MG63 (cell line): ENCODE data around the gene NDUFAB1. TPM values are rescaled to one million over a fixed set of nuclear protein-coding genes. Genes with fewer than 3 reads are reported as not detected.
A peak's percentile ranks its signal among the peaks of the same experiment; 100 is the strongest.
"Not testable (repeated sequence)": the region's sequence is repeated elsewhere in the genome, so short reads cannot be mapped to it uniquely, and the experiment has no call there.

Experiments used
- DNase-seq: peaks from one replicate; pipeline ENCODE4 v3.0.0-alpha.2; 2020
- H3K27me3 ChIP-seq: fragments of 250-450 bp; sonication (Bioruptor Pico); 2 replicates; pipeline ENCODE4 v1.5.1; 2020; ENCODE audit warnings: mild to moderate bottlenecking, moderate library complexity
- H3K36me3 ChIP-seq: fragments of 250-450 bp; sonication (Bioruptor Pico); 2 replicates; pipeline ENCODE4 v1.5.1; 2020; ENCODE audit warnings: mild to moderate bottlenecking, moderate library complexity
- H3K4me3 ChIP-seq: fragments of 250-450 bp; sonication (Bioruptor Pico); 2 replicates; pipeline ENCODE4 v1.5.1; 2020; ENCODE audit warnings: mild to moderate bottlenecking, moderate library complexity
- H3K9me3 ChIP-seq: fragments of 250-450 bp; sonication (Bioruptor Pico); 2 replicates; pipeline ENCODE4 v1.5.1; 2020; ENCODE audit warnings: mild to moderate bottlenecking, moderate library complexity
- total RNA-seq: library from RNA; depleted of rRNA; stranded (reverse); fragments of >200 nt; shearing (Covaris generic); gene quantifications from 2 replicates; pipeline ENCODE4 v1.2.3, GENCODE V29; 2014; ENCODE audit warnings: low replicate concordance; rRNA removed

The NDUFAB1 gene
- total RNA-seq, result 103 and 184 TPM in 2 replicates

- DNase-seq, result peak; percentile 93
- H3K36me3 ChIP-seq, result peaks cover 46% of the 10 kb centered on the region
- H3K4me3 ChIP-seq, result peak within 1 kb of the TSS; percentile 90
- no peaks in the 10 kb centered on the region for H3K27me3 ChIP-seq
- no peaks in the 10 kb centered on the region for H3K9me3 ChIP-seq
Observed at GRCh38 chr16:23595951-23596720, at the start of gene NDUFAB1. TSS of gene NDUFAB1 (minus strand) at chr16:23596316. CDS start at chr16:23596290, 26 bp downstream.

- no peak for DNase-seq
- H3K9me3 ChIP-seq, result no peaks in the 10 kb centered on the region
- no peaks in the 10 kb centered on the region for H3K27me3 ChIP-seq
- H3K4me3 ChIP-seq, result peak overlapping the region; percentile 78
- peaks cover 59% of the 10 kb centered on the region for H3K36me3 ChIP-seq
Observed at GRCh38 chr16:23642246-23642774, 46.2 kb upstream of the NDUFAB1 start.

- H3K4me3 ChIP-seq, result peak within 1 kb of the TSS; percentile 78
- peaks cover 55% of the 10 kb centered on the region for H3K36me3 ChIP-seq
- no peaks in the 10 kb centered on the region for H3K9me3 ChIP-seq
- H3K27me3 ChIP-seq, result no peaks in the 10 kb centered on the region
- DNase-seq, result peak; percentile 97
Observed at GRCh38 chr16:23640931-23641765, 45.0 kb upstream of the NDUFAB1 start, which contains the start of the genes DCTN5 and PALB2. TSS of gene DCTN5 (plus strand) at chr16:23641466. CDS start at chr16:23641543, 77 bp downstream. TSS of gene PALB2 (minus strand) at chr16:23641310. CDS start at chr16:23641157, 153 bp downstream.

DNA sequence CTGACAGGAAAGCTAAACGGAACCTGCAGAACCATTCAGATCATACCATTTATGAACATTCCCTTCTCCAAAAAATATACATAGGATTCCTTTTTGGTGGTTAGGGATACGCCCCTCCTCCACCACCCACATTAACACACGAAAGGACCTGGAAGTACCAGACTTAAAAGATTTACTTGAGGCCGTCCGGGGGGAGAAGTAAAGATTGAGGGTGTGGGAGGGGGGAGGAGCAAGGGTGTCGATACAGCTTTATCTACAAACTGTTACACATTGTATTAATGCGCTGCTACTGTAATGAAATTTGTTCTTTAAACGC lies 44.5 kb upstream of the NDUFAB1 start:
- DNase-seq, result no peak
- H3K4me3 ChIP-seq, result peak overlapping the region; percentile 78
- peaks cover 53% of the 10 kb centered on the region for H3K36me3 ChIP-seq
- H3K9me3 ChIP-seq, result no peaks in the 10 kb centered on the region
- H3K27me3 ChIP-seq, result no peaks in the 10 kb centered on the region

DNA sequence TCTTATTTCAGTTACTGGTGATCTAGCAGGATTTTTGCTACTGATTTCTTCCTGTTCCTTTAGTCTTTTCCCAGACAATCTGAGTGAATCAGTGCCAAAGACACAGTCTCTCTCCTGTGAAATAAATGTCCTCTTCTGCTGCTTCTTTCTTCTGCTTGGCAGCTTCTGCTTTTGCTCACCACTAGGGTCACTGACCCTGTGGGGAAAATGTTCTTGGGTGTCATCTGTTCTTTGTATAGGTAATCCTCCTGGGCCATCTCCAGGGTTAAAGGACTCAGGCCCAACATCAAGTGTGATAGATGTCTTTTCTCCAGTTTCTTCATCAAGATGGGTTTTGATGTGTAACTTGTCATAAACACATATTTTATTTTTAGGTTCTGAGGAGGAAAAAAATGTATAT lies 39.8 kb upstream of the NDUFAB1 start:
- Histone ChIP-seq H3K9me3 (no peaks in the 10 kb centered on the region), H3K27me3 (no peaks in the 10 kb centered on the region), H3K4me3 (no peak overlapping the region), H3K36me3 (peaks cover 49% of the 10 kb centered on the region)
- DNase-seq, result no peak

GRCh38 chr16:23634461-23635036 lies 38.4 kb upstream of the NDUFAB1 start:
- DNase-seq, result no peak
- no peaks in the 10 kb centered on the region for H3K27me3 ChIP-seq
- no peaks in the 10 kb centered on the region for H3K9me3 ChIP-seq
- peaks cover 58% of the 10 kb centered on the region for H3K36me3 ChIP-seq
- no peak overlapping the region for H3K4me3 ChIP-seq

DNA sequence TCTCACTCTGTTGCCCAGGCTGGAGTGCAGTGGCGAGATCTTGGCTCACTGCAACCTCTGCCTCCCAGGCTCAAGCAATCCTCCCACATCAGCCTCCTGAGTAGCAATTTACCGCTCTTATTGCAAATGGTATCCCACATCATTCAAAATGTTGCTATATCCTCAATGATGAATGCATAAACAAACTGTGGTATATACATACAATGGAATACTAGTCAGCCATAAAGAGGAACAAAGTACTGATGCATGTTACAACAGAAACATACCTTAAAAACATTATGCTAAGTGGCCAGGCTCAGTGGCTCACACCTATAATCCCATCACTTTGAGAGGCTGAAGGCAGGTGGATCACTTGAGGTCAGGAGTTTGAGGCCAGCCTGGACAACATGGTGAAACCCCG lies 35.8 kb upstream of the NDUFAB1 start:
- H3K27me3 ChIP-seq, H3K9me3 ChIP-seq, H3K4me3 ChIP-seq, DNase-seq: not testable (repeated sequence)
- H3K36me3 ChIP-seq, result peaks cover 62% of the 10 kb centered on the region

DNA sequence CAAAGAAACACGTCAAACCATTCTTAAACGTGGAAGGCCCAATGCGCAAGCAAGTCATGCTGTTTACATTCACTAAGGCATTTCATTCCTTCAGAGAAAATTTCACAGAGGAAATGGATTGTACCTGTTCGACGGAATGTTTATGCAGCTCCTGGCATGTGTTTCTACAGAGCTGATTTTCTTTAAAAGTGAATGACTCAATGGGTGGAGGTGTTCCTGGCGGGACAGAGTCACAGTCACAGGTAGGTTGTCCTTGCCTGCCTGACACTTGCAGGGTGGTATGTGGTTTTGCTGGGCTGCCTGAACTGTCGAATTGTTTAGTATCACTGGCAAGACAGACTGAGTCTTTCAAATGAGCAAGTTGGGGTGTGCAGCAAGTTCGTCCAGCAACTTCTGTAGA lies 33.4 kb upstream of the NDUFAB1 start:
- Histone ChIP-seq H3K27me3 (no peaks in the 10 kb centered on the region), H3K9me3 (no peaks in the 10 kb centered on the region), H3K36me3 (peaks cover 64% of the 10 kb centered on the region), H3K4me3 (no peak overlapping the region)
- no peak for DNase-seq

GRCh38 chr16:23624092-23624491 lies 28.0 kb upstream of the NDUFAB1 start:
- peaks cover 75% of the 10 kb centered on the region for H3K36me3 ChIP-seq
- H3K27me3 ChIP-seq, result no peaks in the 10 kb centered on the region

DNA sequence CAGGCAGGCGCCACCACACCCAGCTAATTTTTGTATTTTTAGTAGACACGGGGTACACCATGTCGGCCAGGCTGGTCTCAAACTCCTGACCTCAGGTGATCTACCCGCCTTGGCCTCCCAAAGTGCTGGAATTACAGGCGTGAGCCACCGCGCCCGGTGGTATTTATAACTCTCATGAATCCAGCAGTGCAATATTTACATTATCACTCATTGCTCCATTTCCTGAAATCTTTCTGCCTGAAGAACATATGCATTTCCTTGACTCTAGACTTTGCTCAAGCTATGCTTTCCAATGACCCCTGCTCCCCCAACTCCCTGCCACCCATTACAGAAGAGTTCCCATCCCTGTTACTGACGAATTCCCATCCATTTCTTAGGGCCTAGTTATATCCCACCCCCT lies 19.7 kb upstream of the NDUFAB1 start:
- H3K4me3 ChIP-seq, result no peak overlapping the region
- no peak for DNase-seq
- H3K36me3 ChIP-seq, result peaks cover 65% of the 10 kb centered on the region

More at GRCh38 chr16:23624092-23624491, 28.0 kb upstream of the NDUFAB1 start:
- no peak for DNase-seq
- H3K9me3 ChIP-seq, result no peaks in the 10 kb centered on the region
- H3K4me3 ChIP-seq, result no peak overlapping the region

GRCh38 chr16:23611936-23612335 lies 15.8 kb upstream of the NDUFAB1 start:
- Histone ChIP-seq H3K4me3 (no peak overlapping the region), H3K27me3 (no peaks in the 10 kb centered on the region), H3K36me3 (peaks cover 52% of the 10 kb centered on the region), H3K9me3 (no peaks in the 10 kb centered on the region)
- no peak for DNase-seq

More for the DNA sequence above, 19.7 kb upstream of the NDUFAB1 start:
- H3K27me3 ChIP-seq, result no peaks in the 10 kb centered on the region
- H3K9me3 ChIP-seq, result no peaks in the 10 kb centered on the region

DNA sequence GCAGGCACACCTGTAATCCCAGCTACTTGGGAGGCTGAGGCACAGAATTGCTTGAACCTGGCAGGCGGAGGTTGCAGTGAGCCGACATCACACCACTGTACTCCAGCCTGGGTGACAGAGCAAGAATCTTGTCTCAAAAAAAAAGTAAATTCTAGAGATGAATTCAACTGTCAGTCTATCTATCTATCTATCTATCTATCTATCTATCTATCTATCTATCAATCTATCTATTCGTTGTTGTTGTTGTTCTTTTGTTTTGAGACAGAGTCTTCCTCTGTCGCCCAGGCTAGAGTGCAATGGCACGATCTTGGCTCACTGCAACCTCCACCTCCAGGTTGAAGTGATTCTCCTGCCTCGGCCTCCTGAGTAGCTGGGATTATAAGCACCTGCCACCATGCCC lies 14.8 kb upstream of the NDUFAB1 start:
- H3K4me3 ChIP-seq, H3K9me3 ChIP-seq, H3K27me3 ChIP-seq, DNase-seq: not testable (repeated sequence)
- H3K36me3 ChIP-seq, result peaks cover 50% of the 10 kb centered on the region

DNA sequence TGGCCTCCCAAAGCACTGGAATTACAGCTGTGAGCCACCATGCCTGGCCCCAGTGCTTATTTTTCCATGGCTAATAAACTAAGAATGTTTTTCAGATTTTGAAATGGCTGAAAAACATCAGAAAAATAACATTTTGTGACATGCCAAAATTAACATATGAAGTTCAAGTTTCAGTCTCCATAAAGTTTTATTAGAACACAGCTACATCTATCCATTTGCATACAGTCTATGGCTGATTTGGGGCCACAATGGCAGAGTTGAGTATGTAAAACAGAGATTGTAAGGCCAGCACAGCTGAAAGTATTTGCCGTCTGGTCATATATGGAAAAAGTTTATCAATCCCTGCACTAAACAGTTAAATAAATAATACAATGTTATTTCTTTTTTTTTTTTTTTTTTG lies 13.8 kb upstream of the NDUFAB1 start:
- Histone ChIP-seq H3K36me3 (peaks cover 54% of the 10 kb centered on the region), H3K4me3 (no peak overlapping the region), H3K27me3 (no peaks in the 10 kb centered on the region), H3K9me3 (no peaks in the 10 kb centered on the region)
- DNase-seq, result no peak

DNA sequence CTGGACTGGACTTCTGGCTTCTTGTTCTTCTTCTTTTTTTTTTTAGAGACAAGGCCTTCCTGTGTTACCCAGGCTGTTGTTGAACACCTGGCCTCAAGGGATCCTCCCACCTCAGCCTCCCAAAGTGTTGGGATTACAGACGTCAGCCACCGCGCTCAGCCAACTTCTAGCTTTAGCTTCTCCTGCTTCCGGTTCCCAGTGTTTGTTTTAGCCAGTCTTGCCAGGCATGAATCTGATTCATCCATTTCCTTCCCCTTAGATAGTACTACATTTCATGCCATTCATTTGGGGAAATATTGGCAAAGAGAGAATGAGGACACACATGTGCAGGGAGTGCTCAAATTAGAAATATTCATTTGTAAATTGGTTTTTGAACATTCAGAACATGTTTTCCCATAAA lies 12.1 kb upstream of the NDUFAB1 start:
- no peaks in the 10 kb centered on the region for H3K9me3 ChIP-seq
- H3K27me3 ChIP-seq, result no peaks in the 10 kb centered on the region
- peaks cover 49% of the 10 kb centered on the region for H3K36me3 ChIP-seq
- DNase-seq, result peak; percentile 81
- no peak overlapping the region for H3K4me3 ChIP-seq

DNA sequence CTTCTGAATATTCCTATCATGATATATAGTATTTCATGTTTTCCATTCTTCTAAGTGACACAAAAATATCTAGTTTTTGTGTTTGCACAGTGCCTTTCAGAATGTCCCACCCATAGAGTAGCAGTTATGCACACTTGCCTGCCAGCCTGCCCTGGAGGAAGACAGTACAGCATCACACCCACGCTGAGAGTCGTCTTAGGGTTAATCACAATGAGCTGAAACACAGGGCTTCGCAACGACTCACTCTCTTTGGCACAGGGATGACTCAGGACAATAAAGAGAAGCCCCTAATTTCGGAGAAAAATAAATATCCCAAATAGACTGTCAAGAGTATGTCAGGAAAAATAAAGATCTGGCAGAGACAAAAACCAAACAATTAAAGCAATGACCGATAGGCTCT lies 11.6 kb upstream of the NDUFAB1 start:
- H3K9me3 ChIP-seq, result no peaks in the 10 kb centered on the region
- DNase-seq, result peak; percentile 64

GRCh38 chr16:23597003-23597756 lies 1.1 kb upstream of the NDUFAB1 start:
- DNase-seq, result peak; percentile 31
- Histone ChIP-seq H3K4me3 (no peak overlapping the region), H3K36me3 (peaks cover 36% of the 10 kb centered on the region), H3K27me3 (no peaks in the 10 kb centered on the region), H3K9me3 (no peaks in the 10 kb centered on the region)

More for the DNA sequence above, 11.6 kb upstream of the NDUFAB1 start:
- H3K27me3 ChIP-seq, result no peaks in the 10 kb centered on the region
- H3K4me3 ChIP-seq, result no peak overlapping the region
- peaks cover 50% of the 10 kb centered on the region for H3K36me3 ChIP-seq
